HepG2 (cell line): Measurements from ENCODE around the gene MAJIN. TPM values are rescaled to one million over a fixed set of nuclear protein-coding genes. Genes with fewer than 3 reads are reported as not detected.

Experiments used
- ATAC-seq: fragments of 200-7000 bp; cut with Tn5 transposase; 3 replicates; pipeline ENCODE4 v1.9.1; 2020; ENCODE audit warnings: mild to moderate bottlenecking, moderate library complexity
- BruUV-seq: library from RNA; stranded (reverse); fragments of 400-500 nt; replicated peaks from 2 replicates; lab custom pipeline; 2021; lab: Mats Ljungman, UMichigan
- CTCF ChIA-PET: fragments of 300-600 bp; formaldehyde crosslinking; extraction: SDS; loops from one replicate; lab custom pipeline; 2021; ENCODE audit warnings: low total read pairs, inconsistent platforms, low intra/inter-chr PET ratio; lab: Yijun Ruan, JAX
- POLR2A ChIA-PET: fragments of 350-600 bp; sonication (Branson Sonifier 250); formaldehyde crosslinking; loops from one replicate; lab custom pipeline; 2020; ENCODE audit warnings: antibody characterized with exemption, inconsistent platforms; lab: Yijun Ruan, JAX
- DNase-seq: peaks from one replicate; pipeline ENCODE4 v3.0.0-alpha.2; 2015; ENCODE audit warnings: low spot score
- FAIRE-seq: peaks from 3 replicates; lab custom pipeline; 2011; peaks lifted over from hg19 to GRCh38; lab: Jason Lieb, UNC
- H2AFZ ChIP-seq: one replicate; pipeline ENCODE4 v1.6.1; 2011; ENCODE audit warnings: low read length, inconsistent platforms
- H3K27ac ChIP-seq: fragments of 300-600 bp; 3 replicates; pipeline ENCODE4 v1.8.0; 2011; ENCODE audit warnings: mixed run types, mild to moderate bottlenecking, mixed read lengths, low read length, inconsistent platforms; ENCODE audit not compliant: insufficient read depth; ENCODE audit errors: extremely low read length
- H3K27me3 ChIP-seq, 2 experiments: fragments of 200-600 bp in 1 of 2; 2 replicates in 1 of 2; 3 replicates in 1 of 2; pipeline versions ENCODE4 v1.6.0 to v1.8.0; 2011; ENCODE audit warnings: low read length in 2 of 2, mild to moderate bottlenecking in 2 of 2, moderate library complexity in 2 of 2, inconsistent platforms in 1 of 2; ENCODE audit not compliant: insufficient read depth in 2 of 2, control insufficient read depth in 1 of 2
- H3K36me3 ChIP-seq, 2 experiments: fragments of 200-600 bp in 1 of 2; replicated peaks in 1 of 2; 2 replicates in 1 of 2; 3 replicates in 1 of 2; pipeline versions ENCODE4 v1.5.1 to v1.8.0; 2011; ENCODE audit warnings: low read length in 2 of 2, inconsistent platforms in 1 of 2; ENCODE audit not compliant: insufficient read depth in 2 of 2, control insufficient read depth in 1 of 2
- H3K4me1 ChIP-seq: 2 replicates; pipeline ENCODE4 v1.5.1; 2012; ENCODE audit warnings: low read length, inconsistent platforms; ENCODE audit not compliant: insufficient read depth
- H3K4me2 ChIP-seq: 2 replicates; pipeline ENCODE4 v1.6.0; 2011; ENCODE audit warnings: low read depth, low read length, inconsistent platforms
- H3K4me3 ChIP-seq, 3 experiments: fragments of 200-600 bp in 1 of 3; sonication (generic), shearing (Covaris generic) in 1 of 3; replicated peaks in 1 of 3; 2 replicates each; pipeline ENCODE4 v1.5.1; 2011 to 2016; ENCODE audit warnings: low read length in 3 of 3, inconsistent platforms in 2 of 3, low read depth in 2 of 3, mild to moderate bottlenecking in 2 of 3, control low read depth in 1 of 3, mixed read lengths in 1 of 3; ENCODE audit not compliant: insufficient read depth in 1 of 3
- H3K79me2 ChIP-seq: one replicate; pipeline ENCODE4 v1.6.1; 2011; ENCODE audit warnings: low read length, inconsistent platforms; ENCODE audit not compliant: insufficient read depth
- H3K9ac ChIP-seq: 2 replicates; pipeline ENCODE4 v1.6.0; 2011; ENCODE audit warnings: mild to moderate bottlenecking, low read depth, low read length, inconsistent platforms; ENCODE audit not compliant: insufficient read depth
- H3K9me3 ChIP-seq: 2 replicates; pipeline ENCODE4 v1.5.1; 2012; ENCODE audit warnings: mild to moderate bottlenecking, low read length
- H4K20me1 ChIP-seq: 2 replicates; pipeline ENCODE4 v1.6.0; 2011; ENCODE audit warnings: inconsistent platforms, mild to moderate bottlenecking, low read length, moderate library complexity; ENCODE audit not compliant: insufficient read depth
- AKAP8 ChIP-seq: sonication (generic); formaldehyde crosslinking; IDR thresholded peaks from 2 replicates; pipeline ENCODE4 v1.5.1; 2020; ENCODE audit warnings: mild to moderate bottlenecking, missing genetic modification reagents
- HDAC2 ChIP-seq: sonication (generic); formaldehyde crosslinking; IDR thresholded peaks from 2 replicates; pipeline ENCODE4 v1.4.0; 2020; ENCODE audit warnings: missing genetic modification reagents
- HNRNPL ChIP-seq: fragments of 200-400 bp; formaldehyde crosslinking; IDR thresholded peaks from 2 replicates; pipeline ENCODE4 v1.6.1; 2017; ENCODE audit warnings: mild to moderate bottlenecking, low read depth, low read length
- KDM4B ChIP-seq: sonication (generic); formaldehyde crosslinking; IDR thresholded peaks from 2 replicates; pipeline ENCODE4 v1.4.0; 2020; ENCODE audit warnings: missing genetic modification reagents
- MEF2D ChIP-seq: sonication (generic); formaldehyde crosslinking; IDR thresholded peaks from 2 replicates; pipeline ENCODE4 v1.5.1; 2020; ENCODE audit warnings: mild to moderate bottlenecking, missing genetic modification reagents
- MZF1 ChIP-seq: sonication (generic); formaldehyde crosslinking; IDR thresholded peaks from 2 replicates; pipeline ENCODE4 v1.8.1; 2023; ENCODE audit warnings: mild to moderate bottlenecking, missing genetic modification reagents, borderline replicate concordance
- SP4 ChIP-seq: sonication (generic); formaldehyde crosslinking; IDR thresholded peaks from 2 replicates; pipeline ENCODE4 v1.8.1; 2023; ENCODE audit warnings: mild to moderate bottlenecking, missing genetic modification reagents
- XRCC5 ChIP-seq: fragments of 200-400 bp; formaldehyde crosslinking; optimal IDR thresholded peaks from 2 replicates; pipeline ENCODE3; 2017; ENCODE audit warnings: mild to moderate bottlenecking, low read length
- YEATS4 ChIP-seq: sonication (generic); formaldehyde crosslinking; IDR thresholded peaks from 2 replicates; pipeline ENCODE4 v1.4.0; 2020; ENCODE audit warnings: missing genetic modification reagents, borderline replicate concordance
- ZMYM3 ChIP-seq: sonication (generic); formaldehyde crosslinking; IDR thresholded peaks from 2 replicates; pipeline ENCODE4 v1.5.1; 2020; ENCODE audit warnings: mild to moderate bottlenecking, missing genetic modification reagents
- ZNF12 ChIP-seq: sonication (generic); formaldehyde crosslinking; IDR thresholded peaks from 2 replicates; pipeline ENCODE4 v1.5.0; 2020; ENCODE audit warnings: missing genetic modification reagents
- ZNF333 ChIP-seq: sonication (generic); formaldehyde crosslinking; IDR thresholded peaks from 2 replicates; pipeline ENCODE4 v1.4.0; 2020; ENCODE audit warnings: mild to moderate bottlenecking, missing genetic modification reagents, borderline replicate concordance
- ZNF547 ChIP-seq: sonication (generic); formaldehyde crosslinking; IDR thresholded peaks from 2 replicates; pipeline ENCODE4 v1.5.1; 2020; ENCODE audit warnings: mild to moderate bottlenecking, missing genetic modification reagents
- ZNF746 ChIP-seq: sonication (generic); formaldehyde crosslinking; IDR thresholded peaks from 2 replicates; pipeline ENCODE4 v1.8.0; 2022; ENCODE audit warnings: mild to moderate bottlenecking, missing genetic modification reagents
- ZNF749 ChIP-seq: sonication (generic); formaldehyde crosslinking; IDR thresholded peaks from 2 replicates; pipeline ENCODE4 v1.8.0; 2022; ENCODE audit warnings: mild to moderate bottlenecking, missing genetic modification reagents, moderate library complexity, borderline replicate concordance
- WGBS: methylation state at CpG from one replicate; pipeline ENCODE4 v1.1.6; 2017; ENCODE audit warnings: low lambda C conversion rate; 5-methylcytosine and 5-hydroxymethylcytosine counted together
- in situ Hi-C: cut with HindIII; loops from 2 replicates; pipeline ENCODE4 v1.10.0; 2017; ENCODE audit warnings: low pct_unique_long_range_greater_than_20kb; ENCODE audit not compliant: extremely low pct_ligation_motif_present
- intact Hi-C: fragments of 100-400 bp; cut with micrococcal nuclease; formaldehyde crosslinking; loops from one replicate; pipeline ENCODE4 v1.10.0; 2022; ENCODE audit not compliant: unreplicated experiment
- polyA plus RNA-seq, 8 experiments: library from polyadenylated mRNA; depleted of rRNA in 3 of 8; stranded (reverse) in 7 of 8; unstranded in 1 of 8; fragments of >200 nt; fragmentation: Illumina TruSeq in 4 of 8; extraction: Trizol in 4 of 8; gene quantifications; 2 replicates each; pipeline versions ENCODE4 v1.2.1 to v1.2.3, GENCODE V29; 2011 to 2016; ENCODE audit warnings: low read depth in 4 of 8, missing spikeins in 1 of 8, mixed read lengths in 1 of 8; ENCODE audit not compliant: insufficient read depth in 1 of 8
- total RNA-seq, 5 experiments: library from RNA; depleted of rRNA; stranded (reverse); fragments of >200 nt; fragmentation: Illumina TruSeq; extraction: Trizol; gene quantifications; 2 replicates each; pipeline ENCODE4 v1.2.3, GENCODE V29; 2016; ENCODE audit warnings: low read depth in 1 of 5
- TF ChIP-seq, protein P1 (sequence below): sonication (generic); formaldehyde crosslinking; IDR thresholded peaks from 2 replicates; pipeline ENCODE4 v1.5.1; 2020; ENCODE audit warnings: mild to moderate bottlenecking, missing genetic modification reagents, moderate library complexity
- TF ChIP-seq, protein P2 (sequence below), 2 experiments: sonication (generic) in 1 of 2; formaldehyde crosslinking in 1 of 2; IDR thresholded peaks; 2 replicates each; pipeline versions ENCODE4 v1.5.1 to v1.6.1; 2011 to 2020; ENCODE audit warnings: borderline replicate concordance in 1 of 2, low read depth in 1 of 2, low read length in 1 of 2, mild to moderate bottlenecking in 1 of 2, missing genetic modification reagents in 1 of 2, moderate library complexity in 1 of 2

The MAJIN gene
- total and polyA plus RNA-seq, 2 of the 13 experiments (the other 11 are each of a cell fraction or from before 2014, with no cell fraction given), result not detected

DNA sequence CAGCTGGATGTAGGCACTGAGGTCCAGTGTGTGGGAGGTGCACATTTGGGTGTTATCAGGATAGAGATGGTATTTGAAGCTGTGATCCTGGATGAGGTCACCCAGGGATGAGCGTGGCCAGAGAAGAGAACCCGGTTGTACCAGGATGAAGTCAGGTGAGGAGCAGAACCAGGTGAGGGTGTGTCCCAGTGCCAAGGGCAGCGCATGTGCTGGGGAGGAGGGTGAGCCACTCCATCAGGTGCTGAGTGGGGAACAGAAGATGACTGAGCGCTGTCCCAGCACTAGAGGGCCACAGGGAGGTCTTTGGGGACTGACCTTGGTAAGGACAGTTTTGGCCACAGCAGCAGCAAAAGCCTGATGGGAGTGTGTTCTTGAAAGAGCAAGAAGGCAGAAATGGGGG lies 44.8 kb upstream of the MAJIN start (continued):
- TF ChIP-seq, protein P1, sequence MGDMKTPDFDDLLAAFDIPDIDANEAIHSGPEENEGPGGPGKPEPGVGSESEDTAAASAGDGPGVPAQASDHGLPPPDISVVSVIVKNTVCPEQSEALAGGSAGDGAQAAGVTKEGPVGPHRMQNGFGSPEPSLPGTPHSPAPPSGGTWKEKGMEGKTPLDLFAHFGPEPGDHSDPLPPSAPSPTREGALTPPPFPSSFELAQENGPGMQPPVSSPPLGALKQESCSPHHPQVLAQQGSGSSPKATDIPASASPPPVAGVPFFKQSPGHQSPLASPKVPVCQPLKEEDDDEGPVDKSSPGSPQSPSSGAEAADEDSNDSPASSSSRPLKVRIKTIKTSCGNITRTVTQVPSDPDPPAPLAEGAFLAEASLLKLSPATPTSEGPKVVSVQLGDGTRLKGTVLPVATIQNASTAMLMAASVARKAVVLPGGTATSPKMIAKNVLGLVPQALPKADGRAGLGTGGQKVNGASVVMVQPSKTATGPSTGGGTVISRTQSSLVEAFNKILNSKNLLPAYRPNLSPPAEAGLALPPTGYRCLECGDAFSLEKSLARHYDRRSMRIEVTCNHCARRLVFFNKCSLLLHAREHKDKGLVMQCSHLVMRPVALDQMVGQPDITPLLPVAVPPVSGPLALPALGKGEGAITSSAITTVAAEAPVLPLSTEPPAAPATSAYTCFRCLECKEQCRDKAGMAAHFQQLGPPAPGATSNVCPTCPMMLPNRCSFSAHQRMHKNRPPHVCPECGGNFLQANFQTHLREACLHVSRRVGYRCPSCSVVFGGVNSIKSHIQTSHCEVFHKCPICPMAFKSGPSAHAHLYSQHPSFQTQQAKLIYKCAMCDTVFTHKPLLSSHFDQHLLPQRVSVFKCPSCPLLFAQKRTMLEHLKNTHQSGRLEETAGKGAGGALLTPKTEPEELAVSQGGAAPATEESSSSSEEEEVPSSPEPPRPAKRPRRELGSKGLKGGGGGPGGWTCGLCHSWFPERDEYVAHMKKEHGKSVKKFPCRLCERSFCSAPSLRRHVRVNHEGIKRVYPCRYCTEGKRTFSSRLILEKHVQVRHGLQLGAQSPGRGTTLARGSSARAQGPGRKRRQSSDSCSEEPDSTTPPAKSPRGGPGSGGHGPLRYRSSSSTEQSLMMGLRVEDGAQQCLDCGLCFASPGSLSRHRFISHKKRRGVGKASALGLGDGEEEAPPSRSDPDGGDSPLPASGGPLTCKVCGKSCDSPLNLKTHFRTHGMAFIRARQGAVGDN (CRISPR knock-in tag), result 0 out of 2 replicates have a peak, but pooled peaks have one; percentile 14
- TF ChIP-seq XRCC5, result peak; percentile 24

DNA sequence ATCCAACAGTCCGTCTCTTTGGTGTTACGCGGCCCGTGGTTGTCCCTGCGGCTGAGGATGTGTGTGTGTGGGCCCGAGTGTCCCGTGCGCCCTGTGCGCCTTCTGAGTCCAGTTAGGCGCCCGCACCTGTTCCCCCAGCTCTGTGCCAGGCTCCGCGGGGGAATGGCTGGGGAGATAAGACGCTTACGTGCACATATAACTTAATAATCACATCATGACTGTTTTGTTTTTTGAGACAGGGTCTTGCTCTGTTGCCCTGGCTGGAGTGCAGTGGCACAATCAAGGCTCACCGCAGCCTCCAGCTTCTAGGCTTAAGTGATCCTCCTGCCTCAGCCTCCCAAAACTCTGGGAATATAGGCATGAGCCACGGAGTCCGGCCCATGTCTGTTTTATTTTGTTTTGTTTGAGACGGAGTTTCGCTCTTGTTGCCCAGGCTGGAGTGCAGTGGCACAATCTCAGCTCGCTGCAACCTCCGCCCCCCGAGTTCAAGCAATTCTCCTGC lies 42.9 kb upstream of the MAJIN start:
- Histone ChIP-seq H2AFZ (no peak overlapping the region), H4K20me1 (no peaks in the 10 kb centered on the region), H3K9me3 (no peaks in the 10 kb centered on the region), H3K36me3 (no peaks in the 10 kb centered on the region), H3K79me2 (no peaks in the 10 kb centered on the region), H3K4me2 (peak overlapping the region; percentile 80), H3K4me3 (peak overlapping the region; percentile 77 to 81 (median 80)), H3K27ac (peak overlapping the region; percentile 72), H3K27me3 (no peaks in the 10 kb centered on the region), H3K9ac (peak overlapping the region; percentile 68), H3K4me1 (peaks cover 39% of the 10 kb centered on the region)
- intact Hi-C loops, result loop anchor here (1.0 to 2.0 kb wide), 2 partner anchors 64 to 167 kb away; no protein-coding TSS in a partner anchor
- DNase-seq (no peak), ATAC-seq (peak; percentile 29), FAIRE-seq (no peak)
- ChIA-PET POLR2A (interaction anchor here (1.2 to 3.2 kb wide), 22 partner anchors 10 to 236 kb away, joined by 3 to 42 read pairs (median 5); partner anchors contain the start of genes BATF2, CAPN1, FAU and GPHA2), CTCF (interaction anchor here (1.1 to 1.8 kb wide), 5 partner anchors 13 to 103 kb away, joined by 3 to 9 read pairs (median 5); partner anchors contain the start of genes SNX15 and ZNHIT2)
- no TSS peak for BruUV-seq
- 39% methylated on average over 15 of the region's 23 CpGs for WGBS
- in situ Hi-C loops, result no loop called here
- TF ChIP-seq ZMYM3 (CRISPR knock-in tag), result peak; percentile 90
- TF ChIP-seq, protein P2, sequence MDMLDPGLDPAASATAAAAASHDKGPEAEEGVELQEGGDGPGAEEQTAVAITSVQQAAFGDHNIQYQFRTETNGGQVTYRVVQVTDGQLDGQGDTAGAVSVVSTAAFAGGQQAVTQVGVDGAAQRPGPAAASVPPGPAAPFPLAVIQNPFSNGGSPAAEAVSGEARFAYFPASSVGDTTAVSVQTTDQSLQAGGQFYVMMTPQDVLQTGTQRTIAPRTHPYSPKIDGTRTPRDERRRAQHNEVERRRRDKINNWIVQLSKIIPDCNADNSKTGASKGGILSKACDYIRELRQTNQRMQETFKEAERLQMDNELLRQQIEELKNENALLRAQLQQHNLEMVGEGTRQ (IDR thresholded peaks at IDR 0.05; ENCODE audit: low read depth, low read length), result no peak
- TF ChIP-seq, protein P2 (CRISPR knock-in tag; IDR thresholded peaks at IDR 0.05; ENCODE audit: borderline replicate concordance), result no peak
- no peak for TF ChIP-seq HNRNPL
- TF ChIP-seq MEF2D (CRISPR knock-in tag), result no peak
- no peak for TF ChIP-seq ZNF749
- TF ChIP-seq ZNF333 (CRISPR knock-in tag), result no peak
- peak; percentile 29; the same call in 1 of the 2 replicates for TF ChIP-seq HDAC2 (CRISPR knock-in tag)
- peak; percentile 2; the same call in 1 of the 2 replicates for TF ChIP-seq YEATS4
- no peak for TF ChIP-seq ZNF746
- no peak for TF ChIP-seq ZNF12 (CRISPR knock-in tag)
- TF ChIP-seq KDM4B (CRISPR knock-in tag), result no peak
- 0 out of 2 replicates have a peak, but pooled peaks have one; percentile 14 for TF ChIP-seq AKAP8 (CRISPR knock-in tag)
- no peak for TF ChIP-seq SP4
- TF ChIP-seq MZF1 (CRISPR knock-in tag), result no peak
- no peak for TF ChIP-seq ZNF547
